ENCODE measurements around the gene SCN5A.

SCN5A gene

DNA sequence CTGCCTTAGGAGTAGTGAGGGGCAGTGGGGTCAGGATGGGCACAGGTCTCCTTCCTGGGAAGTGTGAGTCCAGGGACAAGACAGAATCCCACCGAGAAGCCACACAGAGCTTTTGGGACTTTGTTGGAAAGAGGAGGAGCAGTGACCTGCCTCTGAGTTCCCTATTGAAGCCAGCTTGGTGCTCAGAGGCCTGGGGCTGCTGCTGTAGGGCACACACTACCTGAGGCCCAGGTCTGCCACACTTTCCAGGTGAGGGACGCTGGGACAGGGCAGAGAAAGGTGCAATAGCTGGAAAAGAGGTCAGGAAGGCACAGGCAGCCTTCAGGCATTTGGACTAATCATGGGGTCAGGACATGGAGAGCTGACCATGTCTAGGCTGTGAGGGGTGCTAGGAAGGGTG, 67.7 kb downstream of the SCN5A start:
- Mint-ChIP-seq H3K4me1 (peaks cover 8% of the 10 kb centered on the region), H3K4me3 (no peak overlapping the region), H3K27me3 (ENCODE audit: low read depth) (peaks cover 11% of the 10 kb centered on the region), H3K36me3 (ENCODE audit: low read depth) (no peaks in the 10 kb centered on the region), H3K9me3 (no peaks in the 10 kb centered on the region), H3K27ac (peak overlapping the region in 1 of 3 experiments; percentile 53)
- no peak for TF ChIP-seq CTCF (IDR thresholded peaks at IDR 0.05; ENCODE audit: unreplicated experiment in 3 of 3)

GRCh38 chr3:38580450-38581382, 68.8 kb downstream of the SCN5A start:
- no peak for TF ChIP-seq CTCF (IDR thresholded peaks at IDR 0.05; ENCODE audit: unreplicated experiment in 3 of 3)
- H3K4me3 Mint-ChIP-seq: no peak overlapping the region
- H3K36me3 Mint-ChIP-seq (ENCODE audit: low read depth): no peaks in the 10 kb centered on the region
- H3K27ac Mint-ChIP-seq: no peak overlapping the region
- H3K9me3 Mint-ChIP-seq: no peaks in the 10 kb centered on the region
- peaks cover 8% of the 10 kb centered on the region for H3K4me1 Mint-ChIP-seq
- peaks cover 11% of the 10 kb centered on the region for H3K27me3 Mint-ChIP-seq (ENCODE audit: low read depth)

DNA sequence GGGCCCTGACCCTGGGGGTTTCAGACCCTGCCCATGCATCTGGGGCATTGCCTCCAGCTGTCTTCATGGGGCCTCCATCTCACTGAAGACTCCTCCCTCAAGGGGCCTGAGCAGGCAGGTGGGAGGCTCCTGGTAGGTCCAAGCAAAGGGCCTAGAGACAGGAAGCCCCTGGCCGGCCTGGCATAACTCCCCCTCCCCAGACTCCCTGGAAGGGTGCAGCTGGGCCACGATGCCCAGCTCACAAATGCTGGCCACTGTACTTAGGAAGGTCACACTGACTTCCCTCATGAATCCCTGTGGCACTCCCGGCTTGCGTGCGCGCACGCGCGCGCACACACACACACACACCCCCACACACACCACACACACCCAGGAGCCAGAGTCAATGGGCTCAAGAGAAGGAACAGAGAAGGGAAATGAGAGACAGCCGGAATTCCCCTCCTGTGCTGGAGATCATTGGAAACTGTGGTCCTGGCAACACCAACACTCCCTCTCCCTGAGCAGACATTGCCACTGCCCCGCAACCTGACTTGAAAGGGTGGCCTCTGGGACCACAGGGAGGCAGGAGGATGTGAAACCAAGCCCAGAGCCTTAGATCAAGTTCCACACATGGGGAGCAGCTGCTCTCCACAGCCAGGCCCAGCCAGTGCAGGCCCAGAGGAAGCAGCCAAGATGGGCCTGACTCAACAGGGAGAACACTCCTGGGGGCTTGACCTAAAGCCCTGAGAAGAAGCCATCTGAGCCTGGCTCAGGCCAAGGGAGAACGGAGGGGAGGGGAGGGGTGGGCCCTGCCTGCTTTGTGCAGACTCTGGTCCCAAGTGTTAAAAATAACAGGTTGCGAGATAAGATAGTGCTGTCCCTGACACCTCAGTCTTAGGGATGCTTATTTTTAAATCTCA, 69.7 kb downstream of the SCN5A start:
- TF ChIP-seq CTCF (IDR thresholded peaks at IDR 0.05; ENCODE audit: unreplicated experiment in 3 of 3): no peak
- Mint-ChIP-seq H3K27ac (peak overlapping the region in 2 of 3 experiments; percentile 27 to 42), H3K27me3 (ENCODE audit: low read depth) (peaks cover 11% of the 10 kb centered on the region), H3K9me3 (no peaks in the 10 kb centered on the region), H3K36me3 (ENCODE audit: low read depth) (no peaks in the 10 kb centered on the region), H3K4me1 (peaks cover 8% of the 10 kb centered on the region), H3K4me3 (no peak overlapping the region)

DNA sequence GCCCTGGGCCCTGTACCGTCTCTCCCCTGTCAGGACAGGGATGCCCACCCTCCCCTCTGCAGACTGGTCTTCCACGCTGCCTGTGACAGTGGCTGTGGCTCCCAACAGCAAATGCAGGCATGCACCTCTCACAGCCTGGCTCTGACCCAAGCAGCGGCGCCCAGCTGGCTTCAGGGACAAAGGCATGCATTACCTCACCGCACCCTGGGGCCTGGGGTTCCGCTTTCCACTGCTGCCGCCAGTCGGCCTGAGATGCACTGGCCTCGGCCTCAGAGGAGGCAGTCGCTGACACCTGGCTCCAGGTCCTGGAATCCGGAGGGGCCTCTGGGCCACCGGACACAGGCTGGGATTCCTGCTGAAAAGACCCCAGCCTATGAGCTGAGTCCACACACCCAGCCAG, 70.3 kb downstream of the SCN5A start:
- no peak for TF ChIP-seq CTCF (IDR thresholded peaks at IDR 0.05; ENCODE audit: unreplicated experiment in 3 of 3)
- no peaks in the 10 kb centered on the region for H3K9me3 Mint-ChIP-seq
- H3K27ac Mint-ChIP-seq: no peak overlapping the region
- no peaks in the 10 kb centered on the region for H3K36me3 Mint-ChIP-seq (ENCODE audit: low read depth)
- peaks cover 8% of the 10 kb centered on the region for H3K4me1 Mint-ChIP-seq
- H3K4me3 Mint-ChIP-seq: no peak overlapping the region
- H3K27me3 Mint-ChIP-seq (ENCODE audit: low read depth): peaks cover 11% of the 10 kb centered on the region

- Mint-ChIP-seq H3K4me3 (no peak overlapping the region), H3K4me1 (peaks cover 8% of the 10 kb centered on the region), H3K27ac (no peak overlapping the region), H3K36me3 (ENCODE audit: low read depth) (no peaks in the 10 kb centered on the region), H3K9me3 (no peaks in the 10 kb centered on the region), H3K27me3 (ENCODE audit: low read depth) (peaks cover 11% of the 10 kb centered on the region)
- TF ChIP-seq CTCF (IDR thresholded peaks at IDR 0.05; ENCODE audit: unreplicated experiment in 3 of 3): no peak
Observed at GRCh38 chr3:38578551-38578950, 70.9 kb downstream of the SCN5A start.

All from nephron (organoid).